GM18517 (cell line): ENCODE results near the gene MT2A.

Experiments
- ATAC-seq: cut with Tn5 transposase; IDR thresholded peaks from one replicate; pipeline ENCODE4 v1.9.1; 2021; ENCODE audit warnings: mild to moderate bottlenecking, moderate library complexity; ENCODE audit not compliant: unreplicated experiment

The MT2A gene

GRCh38 chr16:56594292-56594619, 14.1 kb upstream of the MT2A start:
- ATAC-seq = no peak

DNA sequence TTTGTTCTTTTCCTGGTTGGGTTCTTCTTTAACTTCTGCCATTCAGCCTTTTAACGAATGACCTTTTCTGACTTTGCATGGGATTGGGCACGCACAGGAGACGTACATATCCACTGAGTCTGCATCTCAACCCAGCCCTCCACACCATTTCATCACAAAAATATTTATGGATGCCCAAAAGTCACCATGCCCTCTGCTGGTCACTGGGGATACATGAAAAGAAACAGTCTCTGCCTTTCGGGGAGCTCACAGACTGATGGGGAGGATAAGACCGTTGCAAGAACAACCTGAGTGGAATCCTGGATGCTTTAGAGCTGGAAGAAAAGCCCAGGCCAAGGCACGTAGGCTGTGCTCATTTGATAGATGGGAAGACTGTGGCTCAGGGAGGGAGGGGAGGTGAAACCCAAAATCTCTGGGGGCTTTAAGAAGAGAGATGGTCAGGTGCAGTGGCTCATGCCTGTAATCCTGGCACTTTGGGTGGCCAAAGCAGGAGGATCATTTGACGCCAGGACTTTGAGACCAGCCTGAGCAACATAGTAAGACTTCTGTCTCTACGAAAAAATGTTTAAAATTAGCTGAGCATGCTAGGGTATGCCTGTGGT, 7.9 kb upstream of the MT2A start:
- ATAC-seq = no peak

DNA sequence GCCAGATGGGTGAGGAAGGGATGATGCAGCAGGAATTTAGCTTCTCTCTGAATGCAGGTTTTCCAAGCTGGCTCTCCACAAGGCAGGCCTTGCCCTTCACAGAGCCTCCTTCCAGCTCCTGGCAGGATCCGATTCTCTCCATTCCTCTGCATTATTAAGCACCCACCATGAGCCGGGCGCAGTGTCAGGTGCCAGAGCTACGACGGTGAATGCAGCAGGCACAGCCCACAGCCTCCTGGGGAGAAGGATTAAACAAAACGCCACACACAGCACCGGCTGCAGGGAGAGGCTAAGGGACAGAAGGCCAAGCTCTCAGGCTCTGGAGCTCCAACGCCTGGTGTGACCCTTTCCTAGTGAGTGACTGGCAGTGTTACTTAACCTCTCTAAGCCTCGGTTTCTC, 7.1 kb upstream of the MT2A start:
- no peak for ATAC-seq

GRCh38 chr16:56603589-56603988, 4.8 kb upstream of the MT2A start:
- ATAC-seq = no peak

DNA sequence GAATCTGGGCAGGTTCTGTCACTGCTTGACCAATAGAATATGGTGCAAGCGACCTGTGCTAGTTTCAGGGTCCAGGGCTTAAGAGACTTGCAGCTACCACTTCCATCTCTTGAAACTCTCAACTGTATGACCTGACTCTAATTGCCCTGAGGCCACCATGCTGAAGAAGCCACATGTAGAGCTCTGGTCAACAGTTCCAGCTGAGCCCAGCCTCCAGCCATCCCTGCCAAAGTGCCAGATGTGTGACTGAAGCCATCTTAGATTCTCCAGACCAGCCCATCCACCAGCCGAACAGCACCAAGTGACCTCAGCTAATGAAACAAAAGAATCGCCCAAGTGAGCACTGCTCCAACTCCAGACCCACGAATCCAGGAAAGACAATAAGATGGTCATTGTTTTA, 3.4 kb upstream of the MT2A start:
- ATAC-seq = no peak

GRCh38 chr16:56605475-56605874, 2.9 kb upstream of the MT2A start:
- no peak for ATAC-seq

DNA sequence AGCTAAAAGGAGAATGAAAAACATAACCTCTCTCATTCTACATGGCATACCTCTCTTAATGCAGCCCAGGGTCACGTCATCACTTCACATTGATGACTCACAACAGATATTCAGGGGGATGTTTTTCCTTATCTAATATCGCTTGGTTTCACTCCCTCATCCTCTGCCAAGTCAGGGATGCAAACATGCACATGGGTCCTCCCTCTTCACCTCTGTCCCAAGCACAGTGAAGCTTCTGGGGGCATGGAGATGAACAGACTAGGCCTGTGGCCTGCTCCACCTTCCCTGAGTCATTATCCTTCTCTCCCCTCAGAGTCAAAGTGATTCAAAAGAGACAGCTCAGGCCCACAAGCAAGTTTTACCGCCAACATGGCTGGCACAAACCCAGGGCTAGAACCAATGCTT, 2.3 kb upstream of the MT2A start:
- ATAC-seq = no peak

GRCh38 chr16:56606476-56607108, 1.8 kb upstream of the MT2A start:
- no peak for ATAC-seq

DNA sequence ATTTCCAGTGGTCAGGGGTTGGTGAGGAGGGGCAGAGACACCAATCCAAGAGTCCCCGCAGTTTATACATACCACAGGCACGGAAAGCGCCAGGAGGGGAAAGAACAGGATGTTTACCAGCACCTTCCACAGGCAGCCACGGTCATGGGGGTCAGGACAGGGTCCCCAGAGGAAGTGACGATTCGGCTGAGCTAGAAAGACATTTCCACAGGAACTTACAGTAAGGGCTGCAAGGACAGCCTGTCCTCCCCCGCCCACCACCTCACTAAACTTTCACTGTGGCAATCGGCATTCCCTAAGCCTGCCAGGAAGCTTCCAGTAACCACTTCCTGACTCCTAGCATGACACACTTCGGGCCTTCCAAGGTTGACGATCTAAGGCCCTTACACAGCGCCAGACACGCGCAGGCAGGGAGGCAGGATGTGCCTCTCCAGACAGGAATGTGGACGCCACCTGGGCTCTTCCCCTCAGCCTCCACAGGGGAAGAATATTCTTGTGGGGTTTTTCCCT, 1.2 kb upstream of the MT2A start:
- no peak for ATAC-seq

DNA sequence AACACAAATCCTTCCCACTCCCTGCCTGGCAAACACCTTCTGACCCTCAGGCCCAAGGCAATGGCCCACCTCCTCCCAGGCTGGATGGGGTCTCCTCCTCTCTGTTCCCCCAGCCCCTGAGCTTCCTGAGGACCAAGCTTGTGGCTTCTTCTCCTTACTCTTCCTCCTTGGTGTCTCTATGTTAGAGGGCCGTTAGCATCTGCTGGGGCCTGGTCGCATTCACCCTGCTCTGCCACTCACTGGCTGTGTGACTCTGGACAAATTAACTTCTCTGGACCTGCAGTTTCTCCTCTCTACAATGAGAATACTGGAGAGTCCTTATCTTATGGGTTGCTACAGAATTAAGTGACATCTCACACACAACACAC, 725 bp upstream of the MT2A start:
- ATAC-seq = no peak

GRCh38 chr16:56608876-56609462, 585 bp downstream of the MT2A start:
- ATAC-seq = no peak

DNA sequence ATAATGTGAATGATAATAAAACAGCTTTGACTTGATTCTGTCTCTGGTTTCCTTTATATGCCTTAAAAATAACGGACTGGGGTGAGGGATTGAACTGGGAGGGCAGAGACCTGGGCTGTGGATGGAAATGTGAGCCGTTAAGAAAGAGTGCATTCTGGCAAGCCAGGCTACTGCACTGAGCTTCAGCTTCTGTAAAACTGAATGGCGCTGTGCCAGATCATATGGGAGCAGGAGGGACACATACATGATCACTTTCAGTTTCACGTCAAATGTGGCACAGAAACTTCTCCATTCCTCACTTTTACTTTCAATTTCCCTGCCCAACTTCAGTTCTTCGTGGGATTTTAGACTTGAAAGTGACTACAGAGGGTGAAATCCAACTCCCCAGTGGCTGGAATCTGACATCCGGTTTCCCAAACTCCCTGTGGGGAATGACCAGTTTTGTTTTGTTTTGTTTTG, 1.1 kb downstream of the MT2A start:
- ATAC-seq = peak; percentile 30

GRCh38 chr16:56610017-56610608, 1.7 kb downstream of the MT2A start:
- peak; percentile 34 for ATAC-seq

GRCh38 chr16:56610609-56611111, 2.3 kb downstream of the MT2A start:
- no peak for ATAC-seq

GRCh38 chr16:56611281-56611833, 3.0 kb downstream of the MT2A start:
- no peak for ATAC-seq

DNA sequence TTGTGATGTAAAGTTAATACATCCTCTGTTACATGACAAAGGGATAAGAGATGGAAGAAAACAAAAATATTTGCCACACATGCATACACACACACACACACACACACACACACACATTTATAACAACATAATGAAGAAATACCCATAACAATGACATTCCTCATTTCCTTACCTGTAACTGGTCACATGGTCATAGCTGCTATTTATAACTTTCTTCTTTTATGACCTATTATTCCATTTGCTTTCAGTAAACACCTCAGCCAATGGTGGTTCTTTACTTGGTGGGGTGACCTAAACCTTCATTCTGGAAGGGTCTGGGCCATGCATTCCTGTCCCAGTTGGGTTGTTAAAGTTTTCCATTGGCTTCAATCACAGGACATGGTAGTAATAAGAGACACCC, 5.3 kb downstream of the MT2A start:
- ATAC-seq = no peak

DNA sequence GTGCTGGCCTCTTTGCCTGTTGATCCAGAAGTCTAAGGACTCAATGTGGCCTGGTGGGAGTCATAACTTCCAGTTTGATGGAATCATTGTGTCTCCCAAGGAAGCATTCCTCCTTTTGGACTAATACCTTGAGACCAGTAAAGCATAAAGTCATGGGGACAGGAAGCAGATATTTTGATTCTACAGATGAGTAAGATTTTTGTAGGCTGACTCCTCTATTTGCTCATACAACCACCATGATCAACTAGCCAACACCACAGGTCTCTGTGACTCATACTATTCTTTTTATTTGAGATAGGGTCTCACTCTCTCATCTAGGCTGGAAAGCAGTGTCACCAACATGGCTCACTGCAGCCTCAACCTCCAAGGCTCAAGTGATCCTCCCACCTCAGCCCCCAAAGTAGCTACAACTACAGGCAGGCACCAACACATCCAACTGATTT, 6.2 kb downstream of the MT2A start:
- ATAC-seq = no peak

DNA sequence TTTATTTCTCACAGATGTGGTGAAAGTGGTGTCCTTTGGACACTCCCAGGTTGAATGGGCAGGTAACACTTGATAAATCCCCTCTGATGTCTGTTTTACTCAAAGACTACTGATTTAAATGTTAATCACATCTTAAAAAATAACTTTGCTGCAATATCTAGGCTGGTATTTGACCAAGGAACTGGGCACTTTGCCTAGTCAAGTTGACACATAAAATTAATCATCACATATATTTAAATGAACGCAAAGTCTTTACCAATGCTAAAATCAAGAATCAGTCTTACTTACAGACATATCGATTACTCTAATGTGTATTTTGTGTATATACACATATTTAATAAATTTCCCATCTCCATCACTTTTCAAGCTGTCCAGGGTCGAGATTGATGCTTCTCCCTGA, 7.0 kb downstream of the MT2A start:
- no peak for ATAC-seq

GRCh38 chr16:56616608-56617211, 8.3 kb downstream of the MT2A start:
- ATAC-seq = no peak

DNA sequence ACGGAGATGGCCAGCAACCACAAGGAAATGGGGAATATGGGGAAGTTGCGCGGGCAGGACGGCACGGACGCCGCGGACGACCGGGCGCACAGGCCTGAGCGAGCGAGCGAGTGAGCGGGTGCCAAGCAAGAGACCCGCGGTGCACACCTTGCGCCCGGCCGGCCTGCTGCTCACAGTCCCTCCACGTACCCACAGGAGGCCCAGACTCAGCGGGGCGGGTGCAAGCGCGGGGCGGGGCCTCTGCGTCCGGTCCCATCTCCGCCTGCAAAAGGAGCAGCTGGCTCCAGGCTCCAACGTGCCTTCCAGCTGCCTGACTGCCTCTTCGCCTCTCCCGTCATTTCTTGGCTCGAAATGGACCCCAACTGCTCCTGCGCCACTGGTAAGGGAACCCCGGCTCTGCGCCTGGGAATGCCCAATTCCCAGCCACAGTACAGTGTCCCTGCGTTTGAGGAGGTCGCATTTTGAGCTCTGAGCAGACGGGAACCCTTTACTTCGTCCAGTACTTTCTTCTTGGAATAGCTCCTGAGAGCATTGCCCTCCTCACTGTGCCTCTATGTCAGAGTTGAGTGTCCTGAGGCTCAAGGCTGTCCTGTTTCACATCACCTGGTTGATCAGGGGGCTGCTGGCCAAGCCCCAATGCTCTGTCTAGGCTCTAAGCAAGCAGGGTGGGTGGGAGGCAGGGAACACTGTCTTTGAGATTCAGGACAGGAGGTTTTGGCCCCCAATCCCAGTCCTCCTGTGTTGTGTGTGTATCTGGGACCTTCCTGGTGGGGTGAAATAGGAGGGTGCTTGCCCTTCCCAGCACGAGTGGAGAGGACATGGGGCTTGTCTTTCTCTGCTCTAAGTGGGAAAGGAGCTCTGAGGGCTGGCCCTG, 9.1 kb downstream of the MT2A start:
- no peak for ATAC-seq
